Kidney (tissue), 14 donors: ENCODE data around the gene SIRPD. TPM values are rescaled to one million over a fixed set of nuclear protein-coding genes. Genes with fewer than 3 reads are reported as not detected.

ENCODE experiments used
- DNase-seq, 5 donors: peaks; one replicate each; pipeline ENCODE4 v3.0.0-alpha.2; 2013 to 2020
- FAIRE-seq: peaks from 2 replicates; lab custom pipeline; 2012; peaks lifted over from hg19 to GRCh38; lab: Jason Lieb, UNC
- H3K27ac ChIP-seq, 2 donors: one replicate each; pipeline ENCODE4 v1.7.0; 2013; ENCODE audit warnings: low read depth in 2 of 2, low read length in 2 of 2, inconsistent platforms in 1 of 2
- H3K27me3 ChIP-seq: one replicate; pipeline ENCODE4 v1.7.1; 2013; ENCODE audit warnings: low read length, inconsistent platforms; ENCODE audit not compliant: control insufficient read depth, insufficient read depth
- H3K36me3 ChIP-seq, 3 donors: one replicate each; pipeline versions ENCODE4 v1.7.0 to v1.7.1; 2013; ENCODE audit warnings: low read length in 3 of 3, control low read depth in 1 of 3, inconsistent platforms in 1 of 3; ENCODE audit not compliant: insufficient read depth in 3 of 3, control insufficient read depth in 2 of 3
- H3K4me1 ChIP-seq, 3 donors: one replicate each; pipeline versions ENCODE4 v1.7.0 to v1.7.1; 2013; ENCODE audit warnings: low read length in 3 of 3, inconsistent platforms in 1 of 3, low read depth in 1 of 3; ENCODE audit not compliant: control insufficient read depth in 2 of 3, insufficient read depth in 2 of 3
- H3K4me3 ChIP-seq, 3 donors: one replicate each; pipeline versions ENCODE4 v1.7.0 to v1.8.1; 2013; ENCODE audit warnings: low read length in 3 of 3, control low read depth in 1 of 3, inconsistent platforms in 1 of 3
- H3K9ac ChIP-seq, 3 donors: one replicate each; pipeline versions ENCODE4 v1.7.0 to v1.7.1; 2013; ENCODE audit warnings: low read length in 3 of 3, control low read depth in 1 of 3, inconsistent platforms in 1 of 3
- H3K9me3 ChIP-seq, 3 donors: one replicate each; pipeline versions ENCODE4 v1.7.0 to v1.7.1; 2013; ENCODE audit warnings: low read length in 3 of 3, control low read depth in 1 of 3, inconsistent platforms in 1 of 3; ENCODE audit not compliant: control insufficient read depth in 2 of 3, insufficient read depth in 1 of 3
- intact Hi-C: fragments of 100-400 bp; cut with DNase I; formaldehyde crosslinking; loops from one replicate; pipeline ENCODE4 v1.11.1; 2022
- polyA plus RNA-seq: library from polyadenylated mRNA; stranded (reverse); fragments of 350-450 nt; fragmentation: Illumina TruSeq; extraction: RNeasy Lipid Tissue Mini Kit (QIAGEN cat#74804); gene quantifications from one replicate; pipeline ENCODE4 v1.2.3, GENCODE V29; 2014; ENCODE audit warnings: low read depth, low replicate concordance; ENCODE audit not compliant: insufficient read depth
- total RNA-seq: library from RNA; stranded (reverse); fragmentation: NEBNext Ultra II Directional; extraction: Animal tissue kit (Norgen Biotek cat#: 25700); gene quantifications from one replicate; pipeline ENCODE4 v1.2.1, GENCODE V29; 2021
- TF ChIP-seq, protein P1 (sequence below): IDR thresholded peaks from 3 replicates; pipeline ENCODE4 v1.5.1; 2012; ENCODE audit warnings: mild to moderate bottlenecking, moderate library complexity, borderline replicate concordance; ENCODE audit not compliant: insufficient read depth; ENCODE audit errors: extremely low read depth
- donor health status: control.
- donor health status: control.
- donor health status: control.
- donor health status: control.
- donor health status: control.
- donor health status: DM: yes; HTN: yes; CAD: no.
- donor health status: Normal renal cell carcinoma (clear cell type).

Gene SIRPD
- total and polyA plus RNA-seq, 2 donors from 2014 or later, result 0.35 TPM; not detected in 1

DNA sequence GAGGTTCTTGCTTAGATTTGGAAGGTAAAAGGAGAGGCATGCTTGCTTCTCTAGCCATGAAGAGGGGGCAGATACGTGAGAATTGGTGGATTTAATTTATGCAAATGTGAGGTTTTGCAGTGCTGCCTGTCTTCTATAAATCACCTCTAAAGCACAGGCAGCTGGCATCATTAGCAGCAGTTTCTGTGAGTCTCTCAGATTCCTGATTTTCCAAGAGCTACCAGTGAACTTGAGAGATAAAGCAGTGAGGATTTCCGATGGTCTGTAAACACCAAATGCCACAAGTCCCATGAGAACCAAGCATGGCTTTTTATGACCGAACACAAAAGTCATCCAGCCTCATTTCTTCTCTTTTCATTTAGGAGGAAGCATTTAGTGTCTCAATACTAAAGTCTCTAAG lies 63.1 kb downstream of the SIRPD start:
- no peak for DNase-seq
- no peak for FAIRE-seq
- H3K9me3 ChIP-seq, result no peaks in the 10 kb centered on the region
- TF ChIP-seq, protein P1, sequence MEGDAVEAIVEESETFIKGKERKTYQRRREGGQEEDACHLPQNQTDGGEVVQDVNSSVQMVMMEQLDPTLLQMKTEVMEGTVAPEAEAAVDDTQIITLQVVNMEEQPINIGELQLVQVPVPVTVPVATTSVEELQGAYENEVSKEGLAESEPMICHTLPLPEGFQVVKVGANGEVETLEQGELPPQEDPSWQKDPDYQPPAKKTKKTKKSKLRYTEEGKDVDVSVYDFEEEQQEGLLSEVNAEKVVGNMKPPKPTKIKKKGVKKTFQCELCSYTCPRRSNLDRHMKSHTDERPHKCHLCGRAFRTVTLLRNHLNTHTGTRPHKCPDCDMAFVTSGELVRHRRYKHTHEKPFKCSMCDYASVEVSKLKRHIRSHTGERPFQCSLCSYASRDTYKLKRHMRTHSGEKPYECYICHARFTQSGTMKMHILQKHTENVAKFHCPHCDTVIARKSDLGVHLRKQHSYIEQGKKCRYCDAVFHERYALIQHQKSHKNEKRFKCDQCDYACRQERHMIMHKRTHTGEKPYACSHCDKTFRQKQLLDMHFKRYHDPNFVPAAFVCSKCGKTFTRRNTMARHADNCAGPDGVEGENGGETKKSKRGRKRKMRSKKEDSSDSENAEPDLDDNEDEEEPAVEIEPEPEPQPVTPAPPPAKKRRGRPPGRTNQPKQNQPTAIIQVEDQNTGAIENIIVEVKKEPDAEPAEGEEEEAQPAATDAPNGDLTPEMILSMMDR, result no peak
- no peak overlapping the region for H3K9ac ChIP-seq
- no peaks in the 10 kb centered on the region for H3K4me1 ChIP-seq
- H3K4me3 ChIP-seq, result no peak overlapping the region
- H3K27ac ChIP-seq, result no peak overlapping the region
- no peaks in the 10 kb centered on the region for H3K36me3 ChIP-seq
- intact Hi-C loops, result no loop called here
- H3K27me3 ChIP-seq, result no peaks in the 10 kb centered on the region

GRCh38 chr20:1493536-1493935 lies 64.0 kb downstream of the SIRPD start:
- Histone ChIP-seq H3K4me1 (no peaks in the 10 kb centered on the region), H3K27ac (no peak overlapping the region), H3K9me3 (no peaks in the 10 kb centered on the region), H3K27me3 (no peaks in the 10 kb centered on the region), H3K9ac (no peak overlapping the region), H3K36me3 (no peaks in the 10 kb centered on the region), H3K4me3 (no peak overlapping the region)
- TF ChIP-seq, protein P1, result no peak
- DNase-seq, result no peak
- intact Hi-C loops, result no loop called here
- FAIRE-seq, result no peak

- H3K36me3 ChIP-seq, result no peaks in the 10 kb centered on the region
- H3K27ac ChIP-seq, result peak overlapping the region in 1 of 2 donors; percentile 60
- DNase-seq, result no peak
- H3K4me3 ChIP-seq, result no peak overlapping the region
- H3K4me1 ChIP-seq, result no peaks in the 10 kb centered on the region
- no peaks in the 10 kb centered on the region for H3K9me3 ChIP-seq
- H3K27me3 ChIP-seq, result no peaks in the 10 kb centered on the region
- TF ChIP-seq, protein P1, result no peak
- no peak overlapping the region for H3K9ac ChIP-seq
- FAIRE-seq, result no peak
- intact Hi-C loops, result no loop called here
Measured at GRCh38 chr20:1491860-1492642, 65.5 kb downstream of the SIRPD start.
